HFF-Myc (cell line): Measurements from ENCODE around the gene ERO1A.

Experiments
- DNase-seq: peaks from one replicate; pipeline ENCODE4 v3.0.0-alpha.2; 2011; ENCODE audit warnings: low read depth; ENCODE audit errors: extremely low read depth
- H3K4me3 ChIP-seq: replicated peaks from 2 replicates; pipeline ENCODE4 v1.5.1; 2011; ENCODE audit warnings: low read depth, mild to moderate bottlenecking, control low read depth, low read length
- CTCF ChIP-seq: IDR thresholded peaks from 2 replicates; pipeline ENCODE4 v1.5.1; 2012; ENCODE audit warnings: mild to moderate bottlenecking, low read depth, low read length, control low read depth; ENCODE audit errors: missing control alignments

The ERO1A gene

GRCh38 chr14:52711666-52712065, 16.3 kb upstream of the ERO1A start:
- no peak for TF ChIP-seq CTCF
- no peak overlapping the region for H3K4me3 ChIP-seq
- DNase-seq, result no peak

- peak within 1 kb of the TSS; percentile 96 for H3K4me3 ChIP-seq
- peak; percentile 56 for DNase-seq
- TF ChIP-seq CTCF, result no peak
Observed at GRCh38 chr14:52706724-52707706, 11.7 kb upstream of the ERO1A start, which contains the start of gene PSMC6. Gene PSMC6 (plus strand): TSS chr14:52707200. CDS start chr14:52707220, 20 bp downstream.

- no peak for DNase-seq
- TF ChIP-seq CTCF, result no peak
- peak overlapping the region; percentile 96 for H3K4me3 ChIP-seq
Observed at GRCh38 chr14:52706286-52706685, 10.9 kb upstream of the ERO1A start.

DNA sequence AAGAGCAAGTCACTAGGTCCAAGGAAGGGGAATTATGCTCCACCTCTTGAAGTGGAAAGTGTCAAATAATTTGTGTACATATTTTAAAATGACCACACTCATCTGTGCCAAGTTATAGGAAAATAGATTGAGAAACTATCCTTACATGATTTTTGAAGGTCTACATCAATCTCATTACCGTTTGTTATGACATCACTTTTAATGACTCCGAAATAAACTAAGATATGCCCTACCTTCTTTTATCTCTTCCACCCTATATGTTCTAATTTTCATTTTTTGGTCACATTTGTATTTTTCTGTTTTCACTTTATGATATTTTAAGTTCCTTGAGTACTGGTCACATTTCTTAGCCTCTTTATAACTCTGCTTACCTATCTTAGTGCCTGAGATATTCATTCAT, 8.3 kb upstream of the ERO1A start:
- no peak for TF ChIP-seq CTCF
- DNase-seq, result no peak
- no peak overlapping the region for H3K4me3 ChIP-seq

- DNase-seq, result peak; percentile 31
- H3K4me3 ChIP-seq, result no peak overlapping the region
- no peak for TF ChIP-seq CTCF
Observed at GRCh38 chr14:52703225-52703624, 7.9 kb upstream of the ERO1A start.

- TF ChIP-seq CTCF, result no peak
- H3K4me3 ChIP-seq, result no peak overlapping the region
- DNase-seq, result no peak
Observed at GRCh38 chr14:52701223-52701622, 5.9 kb upstream of the ERO1A start.
